CD4-positive, alpha-beta T cell treated with Interleukin-21 for 1 hour (primary cell): Measurements from ENCODE around the gene FBLN5.

Experiments
- DNase-seq: peaks from one replicate; pipeline ENCODE4 v3.0.0-alpha.2; 2020

FBLN5 gene

GRCh38 chr14:91945751-91946621 is 1.5 kb downstream of the FBLN5 start:
- no peak for DNase-seq

- DNase-seq, result no peak
These were observed 4.5 kb downstream of the FBLN5 start for GRCh38 chr14:91942946-91943345.

- no peak for DNase-seq
These were observed 5.4 kb downstream of the FBLN5 start for GRCh38 chr14:91942128-91942527.

- no peak for DNase-seq
These were observed 7.3 kb downstream of the FBLN5 start for GRCh38 chr14:91940209-91940608.

- DNase-seq, result no peak
These were observed 11.9 kb downstream of the FBLN5 start for GRCh38 chr14:91935586-91935985.

GRCh38 chr14:91934554-91935285 is 12.8 kb downstream of the FBLN5 start:
- DNase-seq, result no peak

GRCh38 chr14:91931478-91932088 is 15.9 kb downstream of the FBLN5 start:
- DNase-seq, result no peak

- no peak for DNase-seq
These were observed 17.8 kb downstream of the FBLN5 start for GRCh38 chr14:91929700-91930099.

GRCh38 chr14:91927800-91928199 is 19.7 kb downstream of the FBLN5 start:
- no peak for DNase-seq

GRCh38 chr14:91927191-91927590 is 20.3 kb downstream of the FBLN5 start:
- no peak for DNase-seq

- DNase-seq, result no peak
These were observed 21.2 kb downstream of the FBLN5 start for GRCh38 chr14:91926131-91926890.

GRCh38 chr14:91925727-91926121 is 21.8 kb downstream of the FBLN5 start:
- no peak for DNase-seq

- DNase-seq, result no peak
These were observed 22.3 kb downstream of the FBLN5 start for GRCh38 chr14:91925001-91925726.

GRCh38 chr14:91920526-91920925 is 27.0 kb downstream of the FBLN5 start:
- DNase-seq, result no peak

GRCh38 chr14:91919814-91920213 is 27.7 kb downstream of the FBLN5 start:
- no peak for DNase-seq

- no peak for DNase-seq
These were observed 29.2 kb downstream of the FBLN5 start for GRCh38 chr14:91918186-91918883.

- no peak for DNase-seq
These were observed 35.5 kb downstream of the FBLN5 start for GRCh38 chr14:91912035-91912434.

GRCh38 chr14:91911474-91912032 is 35.9 kb downstream of the FBLN5 start:
- DNase-seq, result peak; percentile 64

- DNase-seq, result no peak
These were observed 37.3 kb downstream of the FBLN5 start for GRCh38 chr14:91910196-91910595.

- no peak for DNase-seq
These were observed 41.1 kb downstream of the FBLN5 start for GRCh38 chr14:91906374-91906773.

- no peak for DNase-seq
These were observed 42.4 kb downstream of the FBLN5 start for GRCh38 chr14:91904956-91905645.
